Testis (tissue), 3 donors: ENCODE results near the gene SPSB1. TPM values are rescaled to one million over a fixed set of nuclear protein-coding genes. Genes with fewer than 3 reads are reported as not detected.

Experiments
- DNase-seq: peaks from one replicate; pipeline ENCODE4 v3.0.0-alpha.2; 2019
- H3K27ac ChIP-seq, 2 donors: fragments of 200-600 bp; sonication (generic); one replicate each; pipeline ENCODE4 v1.5.1; 2019
- H3K27me3 ChIP-seq: fragments of 200-600 bp; sonication (generic); one replicate; pipeline ENCODE4 v1.5.1; 2019
- H3K36me3 ChIP-seq: fragments of 200-600 bp; sonication (generic); one replicate; pipeline ENCODE4 v1.5.1; 2017; ENCODE audit warnings: low read depth; ENCODE audit errors: missing control alignments
- H3K4me1 ChIP-seq: fragments of 200-600 bp; sonication (generic); one replicate; pipeline ENCODE4 v1.5.1; 2019
- H3K4me3 ChIP-seq, 2 donors: fragments of 200-600 bp; sonication (generic); one replicate each; pipeline ENCODE4 v1.5.1; 2017 to 2019
- H3K9me3 ChIP-seq: fragments of 200-600 bp; sonication (generic); one replicate; pipeline ENCODE4 v1.5.1; 2017
- POLR2A ChIP-seq: fragments of 450-650 bp; IDR thresholded peaks from one replicate; pipeline ENCODE4 v1.6.1; 2017; ENCODE audit warnings: antibody characterized with exemption, mild to moderate bottlenecking, moderate library complexity
- WGBS, 2 donors: methylation state at CpG; one replicate each; pipeline ENCODE4 v1.1.5; 2018; 5-methylcytosine and 5-hydroxymethylcytosine counted together
- intact Hi-C: fragments of 100-400 bp; cut with DNase I; formaldehyde crosslinking; loops from one replicate; pipeline ENCODE4 v1.15.1; 2023; ENCODE audit warnings: low total_unique reads
- polyA plus RNA-seq: library from polyadenylated mRNA; stranded (reverse); fragments of 350-450 nt; fragmentation: Illumina TruSeq; extraction: RNeasy Lipid Tissue Mini Kit (QIAGEN cat#74804); gene quantifications from one replicate; pipeline ENCODE4 v1.2.3, GENCODE V29; 2014; ENCODE audit warnings: low read depth, low replicate concordance; ENCODE audit not compliant: insufficient read depth
- total RNA-seq, 2 donors: library from RNA; depleted of rRNA; stranded (reverse); fragments of >200 nt; gene quantifications; one replicate each; pipeline ENCODE4 v1.2.3, GENCODE V29; 2016
- TF ChIP-seq, protein P1 (sequence below), 3 experiments: fragments of 450-650 bp in 2 of 3; fragments of 200-600 bp in 1 of 3; sonication (generic) in 1 of 3; IDR thresholded peaks; one replicate each; pipeline ENCODE4 v1.5.1; 2016 to 2019; ENCODE audit warnings: antibody characterized with exemption in 3 of 3, mild to moderate bottlenecking in 2 of 3, moderate library complexity in 1 of 3

Gene SPSB1
- total and polyA plus RNA-seq, 3 donors from 2014 or later: 19.8 to 37.9 (median 30.0) TPM

DNA sequence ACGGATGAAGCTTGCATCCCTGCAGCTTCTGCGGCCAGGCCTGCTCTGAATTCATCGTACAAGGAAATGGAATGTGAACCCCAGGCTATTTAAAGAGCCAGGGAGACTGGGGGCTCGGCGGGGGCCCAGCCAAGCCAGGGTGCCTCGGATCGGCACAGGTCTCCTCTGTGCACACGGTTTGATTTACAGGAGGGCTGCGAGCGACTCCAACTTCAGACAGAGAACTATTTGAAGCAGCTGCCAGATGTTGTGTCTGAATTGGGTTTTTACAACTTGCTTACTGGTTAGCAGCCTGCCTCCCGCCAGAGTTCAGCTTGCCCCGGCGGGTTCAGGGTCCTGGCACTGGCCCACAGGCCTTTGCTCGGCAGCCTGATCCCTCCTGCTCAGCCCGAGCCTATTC lies 83.2 kb downstream of the SPSB1 start:
- H3K27ac ChIP-seq: peak overlapping the region; percentile 6 to 72
- TF ChIP-seq POLR2A: no peak
- TF ChIP-seq, protein P1, sequence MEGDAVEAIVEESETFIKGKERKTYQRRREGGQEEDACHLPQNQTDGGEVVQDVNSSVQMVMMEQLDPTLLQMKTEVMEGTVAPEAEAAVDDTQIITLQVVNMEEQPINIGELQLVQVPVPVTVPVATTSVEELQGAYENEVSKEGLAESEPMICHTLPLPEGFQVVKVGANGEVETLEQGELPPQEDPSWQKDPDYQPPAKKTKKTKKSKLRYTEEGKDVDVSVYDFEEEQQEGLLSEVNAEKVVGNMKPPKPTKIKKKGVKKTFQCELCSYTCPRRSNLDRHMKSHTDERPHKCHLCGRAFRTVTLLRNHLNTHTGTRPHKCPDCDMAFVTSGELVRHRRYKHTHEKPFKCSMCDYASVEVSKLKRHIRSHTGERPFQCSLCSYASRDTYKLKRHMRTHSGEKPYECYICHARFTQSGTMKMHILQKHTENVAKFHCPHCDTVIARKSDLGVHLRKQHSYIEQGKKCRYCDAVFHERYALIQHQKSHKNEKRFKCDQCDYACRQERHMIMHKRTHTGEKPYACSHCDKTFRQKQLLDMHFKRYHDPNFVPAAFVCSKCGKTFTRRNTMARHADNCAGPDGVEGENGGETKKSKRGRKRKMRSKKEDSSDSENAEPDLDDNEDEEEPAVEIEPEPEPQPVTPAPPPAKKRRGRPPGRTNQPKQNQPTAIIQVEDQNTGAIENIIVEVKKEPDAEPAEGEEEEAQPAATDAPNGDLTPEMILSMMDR (IDR thresholded peaks at IDR 0.05): no peak
- H3K9me3 ChIP-seq: no peaks in the 10 kb centered on the region
- H3K27me3 ChIP-seq: no peaks in the 10 kb centered on the region
- 64 to 80% methylated on average over 1 to 15 of the region's 15 CpGs for WGBS, 2 donors
- H3K4me3 ChIP-seq: no peak overlapping the region
- no peaks in the 10 kb centered on the region for H3K36me3 ChIP-seq
- H3K4me1 ChIP-seq: peaks cover 30% of the 10 kb centered on the region
- intact Hi-C loops: loop anchor here (10.0 kb wide), 2 partner anchors 49 to 61 kb away; no protein-coding TSS in a partner anchor
- peak; percentile 68 for DNase-seq

DNA sequence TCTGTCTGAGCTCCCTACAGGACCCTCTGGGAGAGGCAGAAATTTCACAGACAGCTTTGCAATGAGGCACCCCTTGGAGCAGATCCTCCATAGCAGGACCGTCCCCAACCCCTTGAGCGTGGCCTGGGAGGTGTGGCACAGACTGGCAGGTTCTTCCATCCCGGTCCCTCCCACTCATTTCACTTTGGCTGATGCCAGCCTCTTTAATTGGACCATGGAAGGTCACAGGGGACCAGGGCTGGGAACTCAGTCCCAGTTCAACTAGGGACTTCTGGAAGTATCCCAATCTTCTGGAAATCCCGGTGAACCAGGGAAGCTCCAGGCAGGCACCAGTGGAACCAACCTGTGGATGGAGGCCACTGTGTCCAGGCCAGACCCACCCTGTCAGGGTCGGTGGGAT lies 83.7 kb downstream of the SPSB1 start:
- DNase-seq: no peak
- WGBS, 2 donors: 37 to 71% methylated on average over 5 of the region's 5 CpGs

DNA sequence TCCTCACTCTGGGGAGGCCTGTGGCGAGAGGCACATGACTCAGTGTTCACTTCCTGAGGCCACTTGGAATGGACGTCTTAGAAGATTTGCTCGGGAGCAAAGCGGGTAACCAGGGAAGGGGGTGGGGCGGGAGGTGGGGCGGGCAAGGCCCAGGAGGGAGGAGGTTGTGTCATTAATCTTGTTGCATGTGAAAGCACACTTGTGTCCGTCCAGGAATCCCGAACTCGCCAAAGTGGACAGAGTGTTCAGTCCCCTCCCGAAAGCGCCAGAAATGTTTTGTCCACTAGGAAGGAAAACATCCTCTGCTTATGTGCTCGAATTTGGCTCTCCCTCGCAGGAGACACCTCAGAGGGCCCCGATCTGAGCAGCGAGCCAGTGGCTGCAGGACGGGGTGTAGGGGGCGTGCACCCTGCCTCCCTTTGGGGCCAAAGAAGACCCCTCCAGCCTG lies 84.2 kb downstream of the SPSB1 start:
- H3K36me3 ChIP-seq: no peaks in the 10 kb centered on the region
- no peaks in the 10 kb centered on the region for H3K27me3 ChIP-seq
- TF ChIP-seq POLR2A: no peak
- TF ChIP-seq, protein P1 (IDR thresholded peaks at IDR 0.05): no peak
- no peaks in the 10 kb centered on the region for H3K9me3 ChIP-seq
- peak overlapping the region; percentile 29 to 72 for H3K27ac ChIP-seq
- H3K4me3 ChIP-seq: no peak overlapping the region
- WGBS, 2 donors: 43 to 55% methylated on average over 17 of the region's 17 CpGs
- DNase-seq: peak; percentile 79
- peaks cover 30% of the 10 kb centered on the region for H3K4me1 ChIP-seq
- intact Hi-C loops: loop anchor here (10.0 kb wide), 2 partner anchors 48 to 62 kb away; no protein-coding TSS in a partner anchor

More for the DNA sequence above, 83.7 kb downstream of the SPSB1 start:
- intact Hi-C loops: loop anchor here (10.0 kb wide), 2 partner anchors 48 to 62 kb away; no protein-coding TSS in a partner anchor
- H3K36me3 ChIP-seq: no peaks in the 10 kb centered on the region
- peak overlapping the region; percentile 29 to 72 for H3K27ac ChIP-seq
- no peaks in the 10 kb centered on the region for H3K27me3 ChIP-seq
- H3K4me1 ChIP-seq: peaks cover 30% of the 10 kb centered on the region
- H3K4me3 ChIP-seq: no peak overlapping the region
- no peak for TF ChIP-seq POLR2A
- TF ChIP-seq, protein P1 (IDR thresholded peaks at IDR 0.05): no peak
- no peaks in the 10 kb centered on the region for H3K9me3 ChIP-seq

DNA sequence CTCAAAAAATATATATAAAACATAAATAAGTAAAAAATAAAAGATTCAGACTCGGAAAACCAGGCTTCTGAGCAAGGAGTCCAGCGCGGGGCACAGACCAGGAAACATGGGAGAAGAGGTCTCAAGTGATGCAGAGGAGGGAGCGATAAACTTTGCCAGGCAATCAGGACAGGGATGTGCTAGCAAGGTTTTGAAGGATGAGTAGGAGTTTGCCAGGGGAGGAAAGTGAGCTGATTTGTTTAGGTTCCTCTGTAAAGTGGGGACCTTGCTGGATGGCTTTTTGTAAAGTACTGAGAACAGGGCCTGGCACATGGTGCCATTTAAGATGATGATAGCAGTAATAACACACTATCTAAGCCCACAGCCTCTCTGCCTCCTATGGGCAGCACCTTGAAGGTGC lies 86.1 kb downstream of the SPSB1 start:
- 91 to 92% methylated on average over 4 of the region's 4 CpGs for WGBS, 2 donors
- no peak for DNase-seq
- no peaks in the 10 kb centered on the region for H3K27me3 ChIP-seq
- H3K4me1 ChIP-seq: peaks cover 41% of the 10 kb centered on the region
- no peaks in the 10 kb centered on the region for H3K9me3 ChIP-seq
- no peak overlapping the region for H3K27ac ChIP-seq
- no peaks in the 10 kb centered on the region for H3K36me3 ChIP-seq
- intact Hi-C loops: loop anchor here (10.0 kb wide), 2 partner anchors 46 to 64 kb away; no protein-coding TSS in a partner anchor
- H3K4me3 ChIP-seq: no peak overlapping the region
- TF ChIP-seq, protein P1 (IDR thresholded peaks at IDR 0.05): no peak
- TF ChIP-seq POLR2A: no peak

DNA sequence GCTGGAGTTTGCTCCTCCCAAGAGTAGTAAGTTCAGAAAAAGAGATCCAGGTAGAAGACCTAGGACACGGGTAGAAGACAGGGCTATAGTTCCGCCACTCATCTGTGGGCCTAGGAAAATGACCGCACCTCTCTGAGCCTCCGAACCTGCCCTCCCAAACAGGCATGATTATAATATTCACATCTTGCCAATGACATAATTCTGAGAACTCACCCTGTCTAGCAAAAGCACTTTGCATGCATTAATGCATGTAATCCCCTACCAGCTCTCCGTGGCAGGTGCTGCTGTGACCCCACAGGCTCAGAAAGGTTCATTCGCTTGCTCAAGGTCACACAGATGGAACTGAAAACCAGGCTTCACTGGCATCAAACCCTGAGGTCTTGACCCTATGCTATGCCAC lies 88.0 kb downstream of the SPSB1 start:
- H3K27ac ChIP-seq: no peak overlapping the region
- 78 to 93% methylated on average over 6 of the region's 6 CpGs for WGBS, 2 donors
- H3K4me1 ChIP-seq: peaks cover 54% of the 10 kb centered on the region
- no peaks in the 10 kb centered on the region for H3K27me3 ChIP-seq
- no peak for TF ChIP-seq POLR2A
- TF ChIP-seq, protein P1 (IDR thresholded peaks at IDR 0.05): no peak
- intact Hi-C loops: no loop called here
- H3K36me3 ChIP-seq: no peaks in the 10 kb centered on the region
- no peak for DNase-seq
- no peaks in the 10 kb centered on the region for H3K9me3 ChIP-seq
- no peak overlapping the region for H3K4me3 ChIP-seq
